HG02763 (cell line): ENCODE results near the gene MCM8.
"Not testable (repeated sequence)": the region's sequence is repeated elsewhere in the genome, so short reads cannot be mapped to it uniquely, and the experiment has no call there.

Source experiments
- ATAC-seq: cut with Tn5 transposase; IDR thresholded peaks from one replicate; pipeline ENCODE4 v1.9.1; 2021; ENCODE audit warnings: mild to moderate bottlenecking, moderate library complexity; ENCODE audit not compliant: unreplicated experiment

Gene MCM8

GRCh38 chr20:5999783-6000182 is 49.3 kb downstream of the MCM8 start:
- no peak for ATAC-seq

DNA sequence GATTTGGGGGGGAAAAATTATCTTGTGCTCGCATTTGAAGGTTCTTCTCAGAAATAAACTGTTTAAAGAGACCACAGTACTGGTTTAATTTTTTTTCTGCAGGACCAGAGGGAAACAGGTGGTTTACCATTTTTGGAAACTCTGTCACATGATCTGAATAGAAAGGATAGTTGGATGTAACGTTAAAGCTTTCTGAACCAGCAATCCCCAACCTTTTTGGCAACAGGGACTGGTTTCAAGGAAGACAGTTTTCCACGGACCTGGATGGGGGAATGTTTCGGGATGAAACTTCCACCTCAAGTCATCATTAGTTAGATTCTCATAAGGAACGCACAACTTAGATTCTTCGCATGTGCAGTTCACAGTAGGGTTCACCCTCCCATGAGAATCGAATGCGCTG is 50.4 kb downstream of the MCM8 start:
- ATAC-seq, result no peak

DNA sequence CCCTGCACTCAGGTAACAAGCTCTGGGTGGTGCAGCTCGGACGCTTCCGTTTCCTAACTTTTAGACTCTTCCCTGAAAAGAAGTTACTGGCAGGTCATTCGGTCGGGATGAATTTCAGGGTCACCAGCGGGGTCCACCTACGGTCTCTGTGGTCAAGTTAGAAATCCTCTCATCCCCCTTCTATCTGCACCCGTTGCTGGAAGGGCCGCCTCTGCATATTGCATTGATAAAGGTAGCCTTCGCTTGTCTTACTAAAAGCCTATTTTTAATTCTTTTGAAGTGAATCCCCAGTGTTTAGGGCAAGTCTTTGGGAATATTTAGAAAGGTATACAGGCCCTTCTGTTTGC is 56.1 kb downstream of the MCM8 start:
- ATAC-seq, result no peak

DNA sequence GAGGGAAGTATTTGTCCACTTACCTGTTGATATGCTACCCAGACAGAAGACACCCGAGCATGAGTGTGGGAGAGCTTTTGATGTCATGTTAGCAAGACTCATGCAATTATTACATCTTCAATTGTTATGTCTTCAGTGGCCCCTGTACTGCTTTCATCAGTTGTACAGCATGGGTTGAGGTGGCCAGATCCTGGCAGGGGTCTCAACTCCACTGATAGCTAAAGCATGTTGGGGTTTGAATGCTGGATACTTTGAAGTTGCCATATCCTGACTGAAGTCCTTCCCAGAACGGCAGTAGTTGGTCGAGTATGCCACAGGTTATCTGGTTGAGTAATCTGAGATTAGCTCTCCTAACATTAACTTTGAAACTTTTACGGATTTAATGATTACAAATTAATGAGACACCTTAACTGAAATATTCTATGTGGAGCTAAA is 56.7 kb downstream of the MCM8 start:
- ATAC-seq, result no peak

DNA sequence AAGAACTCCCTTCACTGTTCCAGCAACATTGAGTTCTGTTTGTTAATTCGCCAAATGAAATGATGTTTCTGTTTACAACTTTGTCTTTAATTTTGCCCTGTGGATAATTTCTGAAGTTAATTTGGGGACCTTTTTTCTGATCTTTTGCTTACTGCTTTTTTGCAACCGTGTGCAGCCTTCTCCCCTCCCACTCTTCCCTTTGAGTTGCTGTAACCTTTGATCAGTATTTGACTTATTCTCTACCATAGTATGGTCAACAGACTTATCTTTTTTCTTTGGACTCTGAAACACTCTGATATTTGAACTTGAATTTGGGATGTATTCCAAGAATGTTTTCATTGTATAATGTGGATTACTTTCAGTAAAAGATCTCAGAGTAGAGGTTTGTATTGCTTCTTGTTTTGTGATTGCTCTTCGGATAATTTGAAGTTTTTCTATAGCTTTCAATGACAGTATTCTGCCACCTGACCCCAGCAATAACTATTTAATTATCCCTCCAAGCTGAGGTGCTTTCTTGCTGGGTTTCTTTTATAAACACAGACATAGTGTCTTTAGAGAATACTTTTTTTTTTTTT is 57.2 kb downstream of the MCM8 start:
- no peak for ATAC-seq

DNA sequence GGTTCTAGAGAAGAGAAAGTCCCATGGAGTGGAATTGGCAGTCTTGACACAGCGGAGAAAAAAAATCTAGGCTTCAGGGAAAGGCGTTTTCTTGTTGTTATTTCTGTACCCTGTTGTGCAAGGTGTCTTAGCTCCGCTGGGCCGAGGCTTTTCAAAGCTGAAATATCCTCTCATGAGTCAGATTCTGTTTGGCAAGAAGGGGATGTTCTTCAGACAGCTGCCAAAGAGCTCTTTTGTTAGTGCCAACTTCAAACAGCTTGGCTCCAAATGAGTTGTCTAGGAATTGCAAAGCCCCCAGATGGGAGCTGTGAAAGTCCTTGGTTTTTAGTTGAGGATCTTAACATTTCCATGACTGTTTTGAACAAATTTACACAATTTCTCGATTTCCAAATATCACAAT is 57.8 kb downstream of the MCM8 start:
- no peak for ATAC-seq

DNA sequence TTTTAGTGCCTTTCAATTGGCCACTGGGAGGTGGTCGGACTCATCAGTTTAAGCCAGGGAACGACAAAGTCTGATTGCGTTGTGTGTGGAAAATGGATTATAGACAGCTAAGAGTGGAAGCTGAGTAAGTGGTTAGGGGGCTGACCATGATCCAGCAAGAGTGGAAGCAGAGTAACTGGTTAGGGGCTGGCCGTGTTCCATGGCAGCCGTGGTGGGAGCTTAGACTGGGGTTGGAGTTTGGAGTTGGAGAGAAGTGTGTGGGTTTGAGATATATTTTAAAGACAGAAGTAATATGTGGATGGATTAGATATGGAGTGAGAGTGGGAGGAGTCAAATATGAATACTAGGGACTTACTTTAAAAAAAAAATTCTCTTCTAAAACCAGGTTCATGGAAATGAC is 61.7 kb downstream of the MCM8 start:
- no peak for ATAC-seq

- ATAC-seq, result no peak
Measured at GRCh38 chr20:6014017-6014416, 63.6 kb downstream of the MCM8 start.

- ATAC-seq, result no peak
Measured at GRCh38 chr20:6014957-6015356, 64.5 kb downstream of the MCM8 start.

DNA sequence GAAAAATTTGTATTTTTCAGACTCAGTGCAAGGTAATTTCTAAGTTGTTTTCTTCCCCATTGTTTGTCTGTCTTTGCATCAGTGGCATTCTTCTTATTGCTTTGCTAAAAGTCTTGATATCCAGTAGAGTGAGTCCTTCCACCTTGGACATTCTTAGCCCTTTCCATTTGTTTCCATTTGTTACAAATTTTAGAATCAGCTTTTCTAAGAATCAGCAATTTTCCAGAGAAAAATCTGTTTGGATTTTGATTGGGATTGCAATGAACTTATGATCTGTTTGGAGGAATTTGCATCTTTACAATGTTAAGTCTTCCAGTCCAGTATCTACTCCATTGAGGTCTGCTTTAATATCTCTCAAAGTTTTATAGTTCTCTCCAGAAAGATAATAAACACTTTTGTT is 67.0 kb downstream of the MCM8 start:
- no peak for ATAC-seq

GRCh38 chr20:6017880-6018279 is 67.4 kb downstream of the MCM8 start:
- no peak for ATAC-seq

DNA sequence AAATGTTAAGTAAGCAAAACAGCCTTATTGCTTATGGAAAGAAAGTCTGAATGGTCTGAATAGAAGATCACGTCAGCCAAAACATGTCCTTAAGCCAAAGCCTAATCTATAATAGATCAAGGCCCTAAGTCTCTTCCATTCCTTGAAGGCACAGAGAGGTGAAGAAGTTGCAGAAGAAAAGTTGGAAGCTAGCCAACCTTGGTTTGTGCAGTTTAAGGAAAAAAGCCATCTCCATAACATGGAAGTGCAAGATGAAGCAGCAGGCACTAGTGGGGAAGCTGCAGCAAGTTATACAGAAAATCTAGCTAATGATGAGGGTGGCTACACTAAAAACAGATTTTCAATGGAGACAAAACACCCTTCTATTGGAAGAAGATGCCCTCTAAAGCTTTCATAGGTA is 74.3 kb downstream of the MCM8 start:
- ATAC-seq, result no peak

GRCh38 chr20:6026051-6026450 is 75.6 kb downstream of the MCM8 start:
- no peak for ATAC-seq

DNA sequence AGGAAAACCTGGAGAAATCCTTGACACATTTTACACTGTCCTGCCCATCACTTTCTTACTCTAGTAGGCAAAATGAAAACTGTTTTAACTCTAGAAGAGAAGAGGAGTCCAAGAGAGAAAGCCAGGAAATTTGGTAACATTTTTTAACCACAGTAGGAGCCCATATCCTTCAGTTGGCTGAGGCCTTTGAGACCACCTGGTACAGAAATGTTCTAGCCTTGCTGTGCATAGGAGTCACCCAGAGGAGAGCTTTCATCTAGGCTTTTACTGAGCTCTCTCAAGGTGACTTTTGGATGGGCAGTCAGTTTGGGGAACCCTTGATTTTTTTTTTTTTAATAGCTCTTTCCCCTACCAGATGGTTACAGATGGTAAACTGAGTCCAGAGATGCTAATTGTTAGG is 78.4 kb downstream of the MCM8 start:
- ATAC-seq, result no peak

- ATAC-seq, result no peak
Measured at GRCh38 chr20:6029538-6029937, 79.1 kb downstream of the MCM8 start.

- ATAC-seq, result no peak
Measured at GRCh38 chr20:6030453-6031080, 80.1 kb downstream of the MCM8 start.

DNA sequence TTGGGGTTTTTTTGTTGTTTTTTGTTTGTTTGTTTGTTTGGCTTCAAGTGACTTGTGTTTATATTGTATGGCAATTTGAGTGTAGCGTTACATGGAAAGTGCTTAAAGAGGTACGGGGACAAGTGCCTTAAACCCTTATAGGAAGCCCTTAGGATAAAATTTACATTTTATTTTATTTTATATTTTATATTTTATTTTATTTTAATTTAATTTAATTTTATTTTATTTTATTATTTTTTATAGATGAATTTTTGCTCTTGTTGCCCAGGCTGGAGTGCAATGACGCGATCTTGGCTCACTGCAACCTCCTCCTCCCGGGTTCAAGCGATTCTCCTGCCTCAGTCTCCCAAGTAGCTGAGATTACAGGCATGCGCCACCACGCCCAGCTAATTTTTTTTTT is 82.5 kb downstream of the MCM8 start:
- ATAC-seq, result not testable (repeated sequence)

- no peak for ATAC-seq
Measured at GRCh38 chr20:6034134-6034969, 83.9 kb downstream of the MCM8 start.

DNA sequence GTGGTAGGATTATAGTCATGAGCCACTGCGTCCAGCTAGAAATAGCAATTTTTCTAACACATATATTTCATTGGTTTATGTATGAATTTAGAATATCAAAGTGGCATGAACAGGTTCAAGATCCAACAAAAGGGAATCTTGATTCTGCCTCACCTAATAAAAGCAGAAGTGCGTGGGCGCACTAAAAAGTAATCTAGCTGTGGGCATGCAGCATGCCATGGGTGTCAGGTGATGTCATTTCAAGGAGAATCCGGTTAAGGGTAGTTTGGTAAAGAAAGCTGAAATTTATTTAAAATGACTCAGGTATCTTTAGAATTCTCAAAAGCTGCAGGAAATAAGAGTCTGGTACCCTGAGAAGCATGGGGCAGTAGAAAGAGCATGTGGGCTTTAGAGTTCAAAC is 85.8 kb downstream of the MCM8 start:
- ATAC-seq, result no peak

- no peak for ATAC-seq
Measured at GRCh38 chr20:6037082-6037481, 86.6 kb downstream of the MCM8 start.

- no peak for ATAC-seq
Measured at GRCh38 chr20:6038256-6038655, 87.8 kb downstream of the MCM8 start.

- ATAC-seq, result no peak
Measured at GRCh38 chr20:6039766-6040165, 89.3 kb downstream of the MCM8 start.
